ENCODE data around the gene PTPN5.

Gene PTPN5

GRCh38 chr11:18736590-18737148 lies 54.9 kb downstream of the PTPN5 start:
- ATAC-seq, result no peak

DNA sequence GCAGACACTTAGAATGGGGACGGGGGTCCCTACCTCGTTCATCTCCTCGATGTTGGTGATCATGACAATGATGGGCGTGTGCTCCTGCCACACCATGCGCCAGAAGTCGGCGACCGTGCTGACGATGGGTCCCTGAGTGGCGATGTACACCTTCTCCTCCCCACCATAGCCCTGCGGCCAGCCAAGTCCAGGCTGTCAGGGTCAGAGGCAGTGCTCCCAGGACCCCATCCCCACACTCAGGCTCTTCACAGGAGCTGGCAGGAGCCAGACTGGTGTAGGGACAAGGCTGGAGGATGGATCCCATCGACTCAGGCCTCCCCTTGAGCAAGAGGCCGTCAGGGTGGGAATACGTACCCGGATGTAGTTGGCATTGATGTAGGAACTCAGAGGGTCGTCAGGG lies 58.4 kb downstream of the PTPN5 start:
- ATAC-seq, result no peak

DNA sequence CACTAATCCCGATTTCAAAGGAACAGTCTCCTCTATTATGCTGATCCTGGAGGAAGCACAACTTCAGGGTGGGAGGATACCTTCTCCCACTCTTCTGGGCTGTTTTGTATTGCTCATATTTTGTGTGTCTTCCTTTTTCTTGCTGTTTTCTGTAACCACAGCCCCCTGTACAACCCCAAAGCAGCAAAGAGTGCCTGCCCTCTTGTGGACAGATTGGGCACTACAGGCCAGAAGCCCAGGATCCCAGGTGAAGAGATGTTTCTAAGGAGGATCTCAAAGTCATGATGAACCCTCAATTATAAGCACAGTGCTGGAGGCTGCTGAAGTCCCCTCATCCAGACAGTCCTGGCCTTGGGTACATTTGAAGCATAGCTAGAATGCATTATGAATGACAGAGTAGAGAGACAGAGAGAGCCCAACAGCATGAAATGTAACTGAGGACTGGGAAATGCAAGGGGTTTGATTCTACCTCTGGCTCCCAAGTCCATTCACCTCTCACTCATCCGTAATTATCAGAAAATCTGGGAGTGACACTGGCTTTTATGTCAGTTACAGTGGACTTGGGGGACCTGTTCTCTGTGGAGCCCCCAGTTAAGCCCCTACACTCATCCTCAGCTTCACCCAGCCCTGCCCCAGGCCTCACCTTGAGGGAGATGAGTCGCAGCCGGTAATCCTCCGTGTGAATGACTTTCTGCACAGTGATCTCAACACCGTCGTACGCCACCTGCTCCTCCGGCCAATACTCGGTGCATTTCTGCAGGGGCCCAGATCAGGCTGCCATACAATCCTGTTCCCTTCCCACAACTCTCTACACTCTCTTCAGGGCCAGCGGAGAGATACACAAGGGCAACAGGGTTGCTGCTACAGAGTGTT lies 59.4 kb downstream of the PTPN5 start:
- ATAC-seq, result peak; percentile 62 to 66

DNA sequence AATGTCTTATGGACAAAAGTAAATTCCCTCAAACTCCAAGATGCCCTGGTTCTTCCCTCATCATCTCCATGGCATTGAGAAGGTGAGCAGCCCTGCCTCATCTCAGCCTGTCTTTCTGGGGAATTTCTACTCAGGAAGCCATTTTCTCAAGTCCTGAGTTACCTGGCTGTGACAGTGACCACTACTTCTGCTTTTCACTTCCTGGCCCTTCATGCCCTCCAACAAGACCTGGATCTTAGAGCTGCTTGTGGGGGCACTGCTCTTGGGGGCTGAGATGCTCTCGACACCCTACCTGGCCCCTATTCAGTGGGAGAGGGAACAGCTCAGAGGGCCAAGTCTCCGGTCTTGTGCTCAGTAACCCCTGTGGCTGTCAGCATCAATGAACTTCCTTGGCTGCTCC lies 60.2 kb downstream of the PTPN5 start:
- no peak for ATAC-seq

- no peak for ATAC-seq
These were observed 61.6 kb downstream of the PTPN5 start for GRCh38 chr11:18730020-18730419.

GRCh38 chr11:18729426-18729825 lies 62.2 kb downstream of the PTPN5 start:
- ATAC-seq, result no peak

- ATAC-seq, result no peak
These were observed 62.9 kb downstream of the PTPN5 start for GRCh38 chr11:18728658-18729057.

DNA sequence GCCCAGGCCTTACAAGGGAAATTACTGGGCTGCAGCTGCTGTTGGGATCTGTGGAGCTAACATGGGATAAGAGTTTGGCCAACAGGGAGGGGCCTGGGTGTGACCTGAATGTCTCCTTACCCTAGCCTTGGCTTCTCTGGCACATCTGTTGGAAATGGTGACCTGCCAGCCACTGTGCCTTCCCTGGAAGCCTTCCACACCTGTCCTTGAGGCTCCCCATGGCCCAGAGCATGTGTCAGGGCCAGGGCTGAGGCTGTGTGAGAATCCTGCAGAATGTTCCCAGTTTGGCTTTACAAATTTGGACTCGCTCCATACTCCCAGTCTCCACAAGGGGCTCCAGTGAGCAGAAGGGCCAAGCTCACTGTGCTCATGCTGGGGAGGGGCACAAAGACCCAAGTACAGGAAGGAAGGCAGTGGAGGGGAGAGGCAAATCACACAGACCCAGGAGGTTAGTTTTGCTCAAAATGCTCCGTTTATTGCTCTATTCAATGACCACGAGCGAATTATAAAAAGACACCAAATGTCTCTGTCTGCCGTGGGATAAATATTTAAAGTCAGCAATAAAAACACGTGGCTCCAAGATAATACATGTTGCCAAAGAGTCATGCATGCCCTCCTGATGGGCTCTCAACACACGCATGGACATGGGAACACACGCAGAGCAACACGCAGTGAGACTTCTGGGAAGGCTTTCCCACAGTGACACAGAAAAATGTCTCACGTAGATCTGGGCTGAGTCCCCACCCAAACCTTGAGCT lies 63.9 kb downstream of the PTPN5 start:
- peak; percentile 56 to 64 for ATAC-seq

DNA sequence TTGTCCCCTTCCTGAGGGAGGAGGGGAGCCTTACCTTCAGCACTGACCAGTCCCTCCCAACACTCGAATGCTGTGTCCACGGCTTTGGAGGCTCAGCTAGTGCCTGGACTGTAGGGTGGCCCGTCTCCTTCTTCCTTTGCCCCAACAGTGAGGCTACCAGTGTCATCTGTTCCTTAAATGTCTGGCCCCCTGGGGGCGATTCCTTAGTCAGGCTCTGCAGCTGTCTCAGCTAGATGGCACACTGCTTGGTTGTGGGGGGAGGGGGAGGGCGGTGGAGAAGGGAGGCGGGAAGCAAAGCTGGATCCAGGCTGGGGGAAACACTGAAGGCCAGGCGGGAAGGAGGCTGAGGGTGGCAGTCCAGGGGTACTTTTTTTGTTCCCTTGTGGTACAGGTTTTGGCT lies 65.6 kb downstream of the PTPN5 start, which contains the start of gene IGSF22:
Gene IGSF22 (minus strand): TSS at position 149 of the 400 bp plus-strand sequence. CDS start 1,952 bp downstream, outside the sequence.
- ATAC-seq, result no peak

GRCh38 chr11:18723991-18724390 lies 67.6 kb downstream of the PTPN5 start:
- no peak for ATAC-seq

DNA sequence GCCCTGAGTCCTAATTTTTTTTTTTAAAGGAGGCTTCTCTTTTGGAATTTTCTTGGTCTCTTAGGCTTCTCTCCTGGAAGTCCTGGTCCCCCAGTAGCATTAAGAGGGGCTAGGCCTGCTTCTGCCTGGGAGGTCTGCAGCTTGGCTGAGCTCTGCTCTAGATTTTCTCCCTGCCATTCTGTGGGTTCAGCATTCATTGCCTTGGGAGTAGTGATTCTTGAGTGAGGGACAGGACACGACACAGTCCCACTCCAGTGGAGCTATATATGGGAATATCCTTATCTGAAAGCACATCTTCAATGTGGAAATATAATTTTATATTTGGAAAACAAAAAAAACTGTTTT lies 69.3 kb downstream of the PTPN5 start:
- ATAC-seq, result no peak

DNA sequence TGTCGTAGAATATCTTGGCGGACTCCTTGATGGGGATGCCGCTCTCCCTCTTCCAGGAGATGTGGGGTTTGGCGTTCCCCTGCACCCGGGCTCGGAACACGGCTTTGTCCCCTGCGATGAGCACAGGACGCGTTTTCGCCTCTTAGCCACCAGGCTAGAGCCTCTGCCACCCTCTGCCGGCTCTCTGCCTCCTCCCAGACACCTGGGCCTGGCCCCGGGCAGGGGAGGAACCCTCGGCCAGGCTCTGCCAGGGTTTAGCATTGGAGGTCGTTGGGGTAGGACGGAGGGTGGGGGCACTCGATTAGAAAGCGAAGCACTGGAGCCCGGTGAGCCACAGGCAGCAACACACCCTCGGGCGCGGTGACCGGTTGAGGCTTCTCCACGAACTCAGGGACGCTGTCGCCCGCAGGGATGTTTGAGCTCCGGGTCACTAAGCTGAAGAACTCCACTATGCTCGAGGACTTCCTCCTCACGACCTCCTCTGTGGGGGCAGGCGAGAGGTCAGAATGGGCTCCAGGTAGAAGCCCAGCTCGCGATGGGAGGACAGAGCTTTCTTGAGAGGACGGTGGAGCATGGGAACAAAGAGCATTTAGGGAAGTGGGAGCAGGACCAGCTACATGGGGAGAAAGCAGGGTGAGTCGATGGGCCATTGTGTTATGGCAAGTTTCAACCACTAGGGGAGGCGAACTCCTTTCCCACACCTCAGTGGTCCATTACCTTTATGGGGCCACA lies 69.9 kb downstream of the PTPN5 start:
- ATAC-seq, result peak; percentile 57 to 63

GRCh38 chr11:18720808-18721560 lies 70.6 kb downstream of the PTPN5 start:
- ATAC-seq, result peak; percentile 91 to 93

- ATAC-seq, result no peak
These were observed 71.3 kb downstream of the PTPN5 start for GRCh38 chr11:18720091-18720807.

- ATAC-seq, result no peak
These were observed 76.1 kb downstream of the PTPN5 start for GRCh38 chr11:18715476-18715875.

GRCh38 chr11:18714443-18714780 lies 77.2 kb downstream of the PTPN5 start:
- ATAC-seq, result no peak

GRCh38 chr11:18713646-18714442 lies 77.8 kb downstream of the PTPN5 start:
- no peak for ATAC-seq

GRCh38 chr11:18710545-18710944 lies 81.1 kb downstream of the PTPN5 start:
- no peak for ATAC-seq

DNA sequence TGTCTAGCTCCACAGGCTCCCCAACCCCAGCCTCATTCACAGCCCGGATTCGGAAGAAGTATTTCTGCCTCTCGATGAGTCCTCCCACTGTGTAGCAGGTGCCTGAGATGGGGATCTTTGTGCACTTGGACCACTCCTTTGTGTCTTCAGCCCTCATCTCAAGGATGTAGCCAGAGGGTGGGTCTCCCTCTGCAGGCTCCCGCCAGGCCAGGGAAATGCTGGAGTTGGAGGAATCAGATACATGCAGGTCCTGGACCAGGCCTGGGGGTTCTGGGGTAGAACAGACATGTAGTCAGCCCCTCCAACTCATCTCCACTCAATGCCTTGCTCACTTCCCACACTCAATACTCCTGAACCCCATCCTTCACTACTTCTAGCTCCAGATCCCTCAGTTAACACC lies 82.2 kb downstream of the PTPN5 start:
- no peak for ATAC-seq

DNA sequence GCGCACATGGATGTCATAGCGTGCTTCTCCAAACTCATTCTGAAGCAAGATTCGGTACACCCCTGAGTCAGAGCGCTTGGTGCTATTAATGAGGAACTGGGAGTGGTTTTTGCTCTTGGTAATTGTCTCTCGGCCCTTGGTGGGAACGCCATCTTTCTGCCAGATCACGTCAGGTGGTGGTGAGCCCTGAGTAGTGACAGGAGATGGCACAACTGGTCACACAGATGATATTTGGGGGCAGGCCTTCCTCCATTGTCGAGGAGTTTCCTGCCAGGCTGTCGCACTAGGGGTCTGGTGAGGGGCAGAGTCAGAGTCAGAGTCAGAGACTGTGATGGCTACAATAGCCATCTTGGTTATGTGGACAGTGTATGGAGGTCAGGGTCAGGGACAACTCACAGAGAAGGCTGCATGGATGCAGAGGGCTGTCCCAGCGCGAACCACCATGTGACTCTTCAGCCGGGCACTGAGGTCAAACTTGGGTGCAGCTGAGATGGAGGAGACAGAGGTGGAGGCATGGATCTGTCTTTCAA lies 83.7 kb downstream of the PTPN5 start:
- ATAC-seq, result no peak
